Left ventricle myocardium superior (tissue), 1 donor: ENCODE measurements around the gene CORO2B. TPM values are rescaled to one million over a fixed set of nuclear protein-coding genes. Genes with fewer than 3 reads are reported as not detected.

Experiments
- ATAC-seq: fragments of 200-7000 bp; cut with Tn5 transposase; one replicate; pipeline ENCODE4 v1.9.1; 2020; ENCODE audit warnings: mild to moderate bottlenecking, moderate library complexity
- DNase-seq: peaks from one replicate; pipeline ENCODE4 v3.0.0-alpha.2; 2020
- intact Hi-C: fragments of 100-400 bp; cut with micrococcal nuclease; formaldehyde crosslinking; loops from one replicate; pipeline ENCODE4 v1.11.0; 2022
- total RNA-seq: library from RNA; stranded (reverse); fragmentation: NEBNext Ultra II Directional; extraction: Animal tissue kit (Norgen Biotek cat#: 25700); gene quantifications from one replicate; pipeline ENCODE4 v1.2.1, GENCODE V29; 2021
- donor health status: DM: no; HTN: yes; CAD: no; lungs with severe emphysema.

The CORO2B gene
- total RNA-seq, 1 donor from 2014 or later = 5.9 TPM

- no peak for DNase-seq
- intact Hi-C loops = loop anchor here (5.0 kb wide), 1 partner anchor 106 kb away; no protein-coding TSS in a partner anchor
These were observed 12.3 kb upstream of the CORO2B start for GRCh38 chr15:68566377-68566954.

GRCh38 chr15:68567345-68567744 lies 11.4 kb upstream of the CORO2B start:
- ATAC-seq (peak; percentile 78), DNase-seq (no peak)
- intact Hi-C loops = loop anchor here (5.0 kb wide), 1 partner anchor 105 kb away; no protein-coding TSS in a partner anchor

More at GRCh38 chr15:68566377-68566954, 12.3 kb upstream of the CORO2B start:
- peak; percentile 14 for ATAC-seq

- ATAC-seq = no peak
- intact Hi-C loops = loop anchor here (10.0 kb wide), 1 partner anchor 254 kb away; the partner anchor contains the start of gene ANP32A
These were observed 7.8 kb upstream of the CORO2B start for GRCh38 chr15:68570974-68571373.

GRCh38 chr15:68571582-68571981 lies 7.2 kb upstream of the CORO2B start:
- intact Hi-C loops = loop anchor here (10.0 kb wide), 1 partner anchor 253 kb away; the partner anchor contains the start of gene ANP32A
- no peak for ATAC-seq

More at GRCh38 chr15:68570974-68571373, 7.8 kb upstream of the CORO2B start:
- DNase-seq = no peak

GRCh38 chr15:68572309-68572708 lies 6.5 kb upstream of the CORO2B start:
- intact Hi-C loops = loop anchor here (10.0 kb wide), 1 partner anchor 252 kb away; the partner anchor contains the start of gene ANP32A
- ATAC-seq (no peak), DNase-seq (no peak)

More at GRCh38 chr15:68571582-68571981, 7.2 kb upstream of the CORO2B start:
- no peak for DNase-seq

- DNase-seq = no peak
- intact Hi-C loops = loop anchor here (10.0 kb wide), 1 partner anchor 252 kb away; the partner anchor contains the start of gene ANP32A
- no peak for ATAC-seq
These were observed 5.9 kb upstream of the CORO2B start for GRCh38 chr15:68572921-68573320.

GRCh38 chr15:68574046-68574445 lies 4.7 kb upstream of the CORO2B start:
- intact Hi-C loops = loop anchor here (10.0 kb wide), 1 partner anchor 251 kb away; the partner anchor contains the start of gene ANP32A
- DNase-seq = peak; percentile 15
- no peak for ATAC-seq

- DNase-seq (no peak), ATAC-seq (no peak)
- intact Hi-C loops = loop anchor here (10.0 kb wide), 1 partner anchor 250 kb away; the partner anchor contains the start of gene ANP32A
These were observed 4.2 kb upstream of the CORO2B start for GRCh38 chr15:68574629-68575028.

GRCh38 chr15:68576235-68576892 lies 2.4 kb upstream of the CORO2B start:
- peak; percentile 34 for DNase-seq
- intact Hi-C loops = loop anchor here (10.0 kb wide), 1 partner anchor 248 kb away; the partner anchor contains the start of gene ANP32A
- no peak for ATAC-seq

- ATAC-seq (peak; percentile 83), DNase-seq (peak; percentile 90)
- intact Hi-C loops = loop anchor here (10.0 kb wide), 1 partner anchor 246 kb away; the partner anchor contains the start of gene ANP32A
These were observed 416 bp upstream of the CORO2B start for GRCh38 chr15:68578175-68578979.

- DNase-seq (peak; percentile 71), ATAC-seq (peak; percentile 44)
- intact Hi-C loops = no loop called here
These were observed 1.5 kb downstream of the CORO2B start for GRCh38 chr15:68580026-68580882.

GRCh38 chr15:68580883-68581155 lies 2.0 kb downstream of the CORO2B start:
- intact Hi-C loops = no loop called here
- DNase-seq (no peak), ATAC-seq (no peak)

- intact Hi-C loops = no loop called here
- ATAC-seq = no peak
- DNase-seq = peak; percentile 61
These were observed 2.9 kb downstream of the CORO2B start for GRCh38 chr15:68581725-68582124.

GRCh38 chr15:68582236-68582635 lies 3.4 kb downstream of the CORO2B start:
- DNase-seq (no peak), ATAC-seq (no peak)
- intact Hi-C loops = no loop called here

GRCh38 chr15:68582864-68583263 lies 4.1 kb downstream of the CORO2B start:
- intact Hi-C loops = no loop called here
- DNase-seq = no peak
- ATAC-seq = no peak

GRCh38 chr15:68583321-68583720 lies 4.5 kb downstream of the CORO2B start:
- no peak for DNase-seq
- intact Hi-C loops = no loop called here
- ATAC-seq = no peak

GRCh38 chr15:68583936-68584755 lies 5.4 kb downstream of the CORO2B start:
- intact Hi-C loops = no loop called here
- ATAC-seq = peak; percentile 30
- DNase-seq = peak; percentile 50
